Aorta (tissue), 5 donors: Measurements from ENCODE around the gene PCED1B. TPM values are rescaled to one million over a fixed set of nuclear protein-coding genes. Genes with fewer than 3 reads are reported as not detected.

Experiments
- ATAC-seq: fragments of 200-7000 bp; cut with Tn5 transposase; one replicate; pipeline ENCODE4 v1.9.1; 2022; ENCODE audit warnings: moderate library complexity; ENCODE audit not compliant: low FRiP score
- DNase-seq, 2 donors: peaks; one replicate each; pipeline ENCODE4 v3.0.0-alpha.2; 2020
- H3K27ac ChIP-seq, 2 donors: one replicate each; pipeline ENCODE4 v1.5.1; 2013; ENCODE audit warnings: low read length in 2 of 2, mild to moderate bottlenecking in 2 of 2, moderate library complexity in 2 of 2, control low read depth in 1 of 2, inconsistent platforms in 1 of 2, low read depth in 1 of 2
- H3K27me3 ChIP-seq, 2 donors: one replicate each; pipeline ENCODE4 v1.6.1; 2013; ENCODE audit warnings: control low read depth in 1 of 2, low read length in 1 of 2, mild to moderate bottlenecking in 1 of 2, moderate library complexity in 1 of 2; ENCODE audit not compliant: insufficient read depth in 2 of 2, control insufficient read depth in 1 of 2
- H3K36me3 ChIP-seq, 2 donors: one replicate each; pipeline ENCODE4 v1.6.1; 2013; ENCODE audit warnings: control low read depth in 1 of 2, low read length in 1 of 2, mild to moderate bottlenecking in 1 of 2; ENCODE audit not compliant: insufficient read depth in 2 of 2, control insufficient read depth in 1 of 2
- H3K4me1 ChIP-seq, 2 donors: one replicate each; pipeline ENCODE4 v1.6.1; 2013; ENCODE audit warnings: low read length in 2 of 2, control low read depth in 1 of 2, mild to moderate bottlenecking in 1 of 2, moderate library complexity in 1 of 2; ENCODE audit not compliant: insufficient read depth in 2 of 2, control insufficient read depth in 1 of 2
- H3K4me3 ChIP-seq, 2 donors: one replicate each; pipeline ENCODE4 v1.5.1; 2013; ENCODE audit warnings: low read length in 2 of 2, control low read depth in 1 of 2, mild to moderate bottlenecking in 1 of 2
- H3K9me3 ChIP-seq: one replicate; pipeline ENCODE4 v1.6.1; 2013; ENCODE audit warnings: mild to moderate bottlenecking, low read length; ENCODE audit not compliant: control insufficient read depth
- WGBS, 2 donors: extraction: QIAGEN DNeasy Blood & Tissue Kit; methylation state at CpG; one replicate each; pipeline ENCODE4 v1.1.7; 2013; 5-methylcytosine and 5-hydroxymethylcytosine counted together
- intact Hi-C, 2 donors: fragments of 100-400 bp; cut with DNase I; formaldehyde crosslinking; loops; one replicate each; pipeline versions ENCODE4 v1.14.2 to v1.15.0; 2022
- polyA plus RNA-seq, 2 donors: library from polyadenylated mRNA; stranded (reverse); fragments of 200-250 nt; gene quantifications; one replicate each; pipeline ENCODE4 v1.2.3, GENCODE V29; 2013
- total RNA-seq, 2 donors: library from RNA; stranded (reverse); fragmentation: NEBNext Ultra II Directional; extraction: Animal tissue kit (Norgen Biotek cat#: 25700); gene quantifications; one replicate each; pipeline ENCODE4 v1.2.1, GENCODE V29; 2021
- donor health status: healthy with polysubstance abuse.
- donor health status: Bipolar disorder and iron deficiency.
- donor health status: DM: no; HTN: no; CAD: no.
- donor health status: DM: no; HTN: no; CAD: no.
- donor health status: DM: yes; HTN: yes; CAD: no.

The PCED1B gene
- total and polyA plus RNA-seq, 4 donors: 2.0 to 12.6 (median 11.6) TPM

GRCh38 chr12:47079981-47080724 lies 732 bp downstream of the PCED1B start:
- Histone ChIP-seq H3K4me3 (peak overlapping the region; percentile 80 to 95), H3K27ac (peak overlapping the region; percentile 88 to 90), H3K4me1 (peaks cover 4 to 8% of the 10 kb centered on the region in 2 donors), H3K27me3 (no peaks in the 10 kb centered on the region), H3K36me3 (peaks cover 0 to 4% of the 10 kb centered on the region in 2 donors), H3K9me3 (no peaks in the 10 kb centered on the region)
- peak; percentile 71 for ATAC-seq
- WGBS, 2 donors: 0 to 1% methylated on average over 42 to 49 of the region's 49 CpGs
- intact Hi-C loops: loop anchor here (5.0 to 10.0 kb wide), 4 partner anchors 43 to 425 kb away; no protein-coding TSS in a partner anchor
- DNase-seq: peak; percentile 75 to 85

- peak; percentile 84 to 88 for DNase-seq
- H3K4me1 ChIP-seq: peaks cover 6% of the 10 kb centered on the region in 2 donors
Observed at GRCh38 chr12:47080725-47081502, 1.5 kb downstream of the PCED1B start.

GRCh38 chr12:47082283-47082682 lies 2.9 kb downstream of the PCED1B start:
- 91 to 92% methylated on average over 3 of the region's 3 CpGs for WGBS, 2 donors
- Histone ChIP-seq H3K27ac (no peak overlapping the region), H3K36me3 (peaks cover 0 to 4% of the 10 kb centered on the region in 2 donors), H3K27me3 (no peaks in the 10 kb centered on the region), H3K4me3 (no peak overlapping the region), H3K9me3 (no peaks in the 10 kb centered on the region), H3K4me1 (peaks cover 6% of the 10 kb centered on the region in 2 donors)
- no peak for ATAC-seq
- intact Hi-C loops: loop anchor here (5.0 to 10.0 kb wide), 3 partner anchors 45 to 423 kb away; no protein-coding TSS in a partner anchor
- DNase-seq: no peak

More at GRCh38 chr12:47080725-47081502, 1.5 kb downstream of the PCED1B start:
- Histone ChIP-seq H3K9me3 (no peaks in the 10 kb centered on the region), H3K36me3 (peaks cover 0 to 4% of the 10 kb centered on the region in 2 donors), H3K27ac (peak overlapping the region; percentile 88 to 90), H3K27me3 (no peaks in the 10 kb centered on the region), H3K4me3 (peak overlapping the region; percentile 80 to 95)
- intact Hi-C loops: loop anchor here (5.0 to 10.0 kb wide), 3 partner anchors 44 to 424 kb away; no protein-coding TSS in a partner anchor
- ATAC-seq: peak; percentile 59
- WGBS, 2 donors: 9 to 11% methylated on average over 26 of the region's 26 CpGs

GRCh38 chr12:47082796-47083621 lies 3.6 kb downstream of the PCED1B start:
- no peak overlapping the region for H3K27ac ChIP-seq
- H3K27me3 ChIP-seq: no peaks in the 10 kb centered on the region
- no peaks in the 10 kb centered on the region for H3K9me3 ChIP-seq
- H3K36me3 ChIP-seq: no peaks in the 10 kb centered on the region
- intact Hi-C loops: loop anchor here (5.0 to 10.0 kb wide), 3 partner anchors 46 to 422 kb away; no protein-coding TSS in a partner anchor
- 82 to 84% methylated on average over 7 of the region's 7 CpGs for WGBS, 2 donors
- no peak overlapping the region for H3K4me3 ChIP-seq
- ATAC-seq: no peak
- peaks cover under 1 to 4% of the 10 kb centered on the region in 2 donors for H3K4me1 ChIP-seq
- DNase-seq: no peak

GRCh38 chr12:47084172-47084571 lies 4.8 kb downstream of the PCED1B start:
- Histone ChIP-seq H3K4me3 (no peak overlapping the region), H3K4me1 (peaks cover 3 to 4% of the 10 kb centered on the region in 2 donors), H3K9me3 (no peaks in the 10 kb centered on the region), H3K27ac (no peak overlapping the region), H3K36me3 (no peaks in the 10 kb centered on the region), H3K27me3 (no peaks in the 10 kb centered on the region)
- intact Hi-C loops: loop anchor here (5.0 to 10.0 kb wide), 3 partner anchors 47 to 421 kb away; no protein-coding TSS in a partner anchor
- ATAC-seq (no peak), DNase-seq (no peak)
- 80 to 83% methylated on average over 1 of the region's 1 CpG for WGBS, 2 donors

- no peak for ATAC-seq
- H3K27me3 ChIP-seq: no peaks in the 10 kb centered on the region
- H3K36me3 ChIP-seq: no peaks in the 10 kb centered on the region
- WGBS, 2 donors: 77 to 78% methylated on average over 6 of the region's 6 CpGs
- H3K27ac ChIP-seq: peak overlapping the region in 1 of 2 donors; percentile 59
- peaks cover 3 to 4% of the 10 kb centered on the region in 2 donors for H3K4me1 ChIP-seq
- no peak overlapping the region for H3K4me3 ChIP-seq
- intact Hi-C loops: loop anchor here (2.0 to 10.0 kb wide), 3 partner anchors 17 to 419 kb away; no protein-coding TSS in a partner anchor
- no peaks in the 10 kb centered on the region for H3K9me3 ChIP-seq
- DNase-seq: no peak
Observed at GRCh38 chr12:47085815-47086252, 6.4 kb downstream of the PCED1B start.

GRCh38 chr12:47087088-47087688 lies 7.8 kb downstream of the PCED1B start:
- 31 to 35% methylated on average over 2 of the region's 2 CpGs for WGBS, 2 donors
- Histone ChIP-seq H3K4me1 (peaks cover 3 to 4% of the 10 kb centered on the region in 2 donors), H3K27ac (peak overlapping the region; percentile 40 to 67), H3K27me3 (no peaks in the 10 kb centered on the region), H3K36me3 (no peaks in the 10 kb centered on the region), H3K9me3 (no peaks in the 10 kb centered on the region), H3K4me3 (no peak overlapping the region)
- no peak for ATAC-seq
- no peak for DNase-seq
- intact Hi-C loops: loop anchor here (2.0 to 10.0 kb wide), 3 partner anchors 16 to 418 kb away; no protein-coding TSS in a partner anchor
